ENCODE results near the gene DPP6. TPM values are rescaled to one million over a fixed set of nuclear protein-coding genes. Genes with fewer than 3 reads are reported as not detected.

Gene DPP6
- total and polyA plus RNA-seq, 2 experiments from 2014 or later, result 0.21 TPM; not detected in 1

- Histone ChIP-seq H3K27me3 (no peaks in the 10 kb centered on the region), H3K27ac (no peak overlapping the region), H3K36me3 (no peaks in the 10 kb centered on the region), H3K4me3 (no peak overlapping the region), H3K4me1 (ENCODE audit: low read depth) (no peaks in the 10 kb centered on the region), H3K9me3 (ENCODE audit: low read depth) (no peaks in the 10 kb centered on the region)
- DNase-seq (ENCODE audit: low read depth in 1 of 2, low spot score in 1 of 2), result no peak
- TF ChIP-seq CTCF (IDR thresholded peaks at IDR 0.05; ENCODE audit: low read depth, low read length), result no peak
Observed at GRCh38 chr7:154804449-154804848, 752.3 kb downstream of the DPP6 start.

DNA sequence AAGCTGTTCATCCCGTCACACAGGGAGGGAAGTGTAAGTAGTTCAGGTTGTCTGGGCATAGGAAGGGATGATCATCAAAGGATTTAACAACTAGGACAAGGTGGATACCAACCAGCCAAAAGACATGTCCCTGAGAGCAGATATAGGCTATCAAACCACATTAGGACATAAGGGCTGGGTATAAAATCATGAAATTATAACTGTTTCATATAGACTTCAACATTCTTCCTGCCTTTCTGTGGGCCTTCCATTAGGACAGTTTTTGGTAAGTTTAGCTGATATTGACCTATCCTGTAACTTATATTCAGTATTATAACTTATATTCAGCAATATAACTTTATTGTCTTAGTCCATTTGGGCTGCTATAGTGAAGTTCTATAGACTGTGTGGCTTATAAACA, 759.8 kb downstream of the DPP6 start:
- Histone ChIP-seq H3K4me3 (no peak overlapping the region), H3K9me3 (ENCODE audit: low read depth) (no peaks in the 10 kb centered on the region), H3K4me1 (ENCODE audit: low read depth) (no peaks in the 10 kb centered on the region), H3K27me3 (no peaks in the 10 kb centered on the region), H3K27ac (no peak overlapping the region), H3K36me3 (no peaks in the 10 kb centered on the region)
- DNase-seq (ENCODE audit: low read depth in 1 of 2, low spot score in 1 of 2), result no peak
- no peak for TF ChIP-seq CTCF (IDR thresholded peaks at IDR 0.05; ENCODE audit: low read depth, low read length)

- no peaks in the 10 kb centered on the region for H3K9me3 ChIP-seq (ENCODE audit: low read depth)
- DNase-seq (ENCODE audit: low read depth in 1 of 2, low spot score in 1 of 2), result no peak
- no peaks in the 10 kb centered on the region for H3K27me3 ChIP-seq
- H3K27ac ChIP-seq, result no peak overlapping the region
- H3K4me3 ChIP-seq, result no peak overlapping the region
- TF ChIP-seq CTCF (IDR thresholded peaks at IDR 0.05; ENCODE audit: low read depth, low read length), result no peak
- H3K4me1 ChIP-seq (ENCODE audit: low read depth), result no peaks in the 10 kb centered on the region
- no peaks in the 10 kb centered on the region for H3K36me3 ChIP-seq
Observed at GRCh38 chr7:154817224-154817896, 765.2 kb downstream of the DPP6 start.

- DNase-seq (ENCODE audit: low read depth in 1 of 2, low spot score in 1 of 2), result no peak
- Histone ChIP-seq H3K9me3 (ENCODE audit: low read depth) (no peaks in the 10 kb centered on the region), H3K27me3 (no peaks in the 10 kb centered on the region), H3K4me3 (no peak overlapping the region), H3K27ac (no peak overlapping the region), H3K36me3 (no peaks in the 10 kb centered on the region), H3K4me1 (ENCODE audit: low read depth) (no peaks in the 10 kb centered on the region)
- no peak for TF ChIP-seq CTCF (IDR thresholded peaks at IDR 0.05; ENCODE audit: low read depth, low read length)
Observed at GRCh38 chr7:154827007-154827406, 774.8 kb downstream of the DPP6 start.

DNA sequence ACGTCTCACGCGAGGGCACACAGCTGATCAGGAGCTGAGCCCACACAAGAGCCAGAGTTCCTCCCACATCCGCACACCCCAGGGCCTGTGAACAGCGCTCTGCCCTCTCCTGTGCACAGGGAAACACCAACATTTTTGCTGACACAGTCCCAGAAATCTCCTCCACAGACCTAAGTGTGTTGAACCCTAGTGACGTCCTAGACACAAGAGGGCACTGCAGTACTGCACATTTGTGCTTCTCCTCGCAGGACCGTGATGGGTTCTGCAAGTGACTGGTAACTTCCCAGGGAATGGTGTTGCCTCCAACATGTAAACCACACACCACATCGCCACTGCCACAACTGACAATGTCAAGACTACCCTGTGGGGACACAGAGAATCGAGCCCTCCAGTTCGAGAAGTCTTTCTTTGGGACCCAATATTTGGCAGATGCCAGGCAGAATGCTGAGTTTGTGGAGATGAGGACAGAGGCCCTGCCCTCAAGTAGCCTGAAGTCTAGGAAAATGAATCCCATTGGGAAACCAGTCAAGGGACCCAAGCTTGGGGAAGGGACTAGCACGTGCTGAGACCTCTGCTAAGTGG, 780.5 kb downstream of the DPP6 start:
- H3K9me3 ChIP-seq (ENCODE audit: low read depth), result no peaks in the 10 kb centered on the region
- H3K36me3 ChIP-seq, result no peaks in the 10 kb centered on the region
- TF ChIP-seq CTCF (IDR thresholded peaks at IDR 0.05; ENCODE audit: low read depth, low read length), result no peak
- DNase-seq (ENCODE audit: low read depth in 1 of 2, low spot score in 1 of 2), result peak in 1 of 2 donors; percentile 38
- H3K27me3 ChIP-seq, result no peaks in the 10 kb centered on the region
- H3K27ac ChIP-seq, result no peak overlapping the region
- no peaks in the 10 kb centered on the region for H3K4me1 ChIP-seq (ENCODE audit: low read depth)
- H3K4me3 ChIP-seq, result no peak overlapping the region

Data from cardiac muscle cell (in vitro differentiated cells and primary cell).